Neuronal stem cell (in vitro differentiated cells): ENCODE data around the gene ZDHHC3.

Experiments used
- DNase-seq: peaks from one replicate; pipeline ENCODE4 v3.0.0-alpha.2; 2013; ENCODE audit warnings: low spot score
- H2AFZ ChIP-seq: one replicate; pipeline ENCODE4 v1.6.1; 2013; ENCODE audit warnings: mild to moderate bottlenecking, low read length, inconsistent platforms
- H2AK5ac ChIP-seq: 2 replicates; pipeline ENCODE4 v1.6.1; 2013; ENCODE audit warnings: low read depth, mild to moderate bottlenecking, inconsistent platforms, low read length, moderate library complexity, mixed read lengths
- H2BK120ac ChIP-seq: 2 replicates; pipeline ENCODE4 v1.6.1; 2013; ENCODE audit warnings: low read depth, mild to moderate bottlenecking, inconsistent platforms, low read length, moderate library complexity, mixed read lengths
- H2BK12ac ChIP-seq: one replicate; pipeline ENCODE4 v1.6.1; 2013; ENCODE audit warnings: low read length, inconsistent platforms
- H2BK15ac ChIP-seq: 2 replicates; pipeline ENCODE4 v1.6.1; 2013; ENCODE audit warnings: mild to moderate bottlenecking, low read length, inconsistent platforms, mixed read lengths
- H2BK5ac ChIP-seq: one replicate; pipeline ENCODE4 v1.6.1; 2013; ENCODE audit warnings: inconsistent platforms, mild to moderate bottlenecking, low read length, moderate library complexity
- H3K14ac ChIP-seq: one replicate; pipeline ENCODE4 v1.6.1; 2013; ENCODE audit warnings: low read length, inconsistent platforms
- H3K18ac ChIP-seq: 2 replicates; pipeline ENCODE4 v1.6.1; 2013; ENCODE audit warnings: low read length, inconsistent platforms
- H3K23ac ChIP-seq: 2 replicates; pipeline ENCODE4 v1.6.1; 2013; ENCODE audit warnings: low read depth, mild to moderate bottlenecking, mixed read lengths, low read length, inconsistent platforms; ENCODE audit not compliant: poor library complexity
- H3K27ac ChIP-seq: replicated peaks from 3 replicates; pipeline ENCODE4 v1.5.1; 2013; ENCODE audit warnings: low read length, inconsistent platforms
- H3K27me3 ChIP-seq, 3 experiments: 2 replicates each; pipeline ENCODE4 v1.6.1; 2013; ENCODE audit warnings: low read length in 3 of 3, mild to moderate bottlenecking in 2 of 3, inconsistent platforms in 1 of 3, low read depth in 1 of 3, mixed read lengths in 1 of 3, moderate library complexity in 1 of 3; ENCODE audit not compliant: control insufficient read depth in 3 of 3, insufficient read depth in 3 of 3
- H3K36me3 ChIP-seq, 2 donors: replicated peaks in 1 of 2; 2 replicates each; pipeline ENCODE4 v1.6.1; 2013; ENCODE audit warnings: low read length in 2 of 2; ENCODE audit not compliant: control insufficient read depth in 2 of 2, insufficient read depth in 2 of 2
- H3K4ac ChIP-seq: 2 replicates; pipeline ENCODE4 v1.6.1; 2013; ENCODE audit warnings: inconsistent platforms, mild to moderate bottlenecking, low read length, moderate library complexity
- H3K4me1 ChIP-seq, 2 donors: 1 replicate in 1 of 2; 2 replicates in 1 of 2; pipeline ENCODE4 v1.6.1; 2013; ENCODE audit warnings: low read length in 2 of 2, low read depth in 1 of 2; ENCODE audit not compliant: control insufficient read depth in 2 of 2, insufficient read depth in 1 of 2
- H3K4me2 ChIP-seq: one replicate; pipeline ENCODE4 v1.6.1; 2013; ENCODE audit warnings: mild to moderate bottlenecking, low read length, inconsistent platforms; ENCODE audit not compliant: insufficient read depth, poor library complexity, severe bottlenecking
- H3K4me3 ChIP-seq, 2 donors: 2 replicates each; pipeline ENCODE4 v1.5.1; 2013; ENCODE audit warnings: low read length in 2 of 2, mild to moderate bottlenecking in 2 of 2, inconsistent platforms in 1 of 2, moderate library complexity in 1 of 2
- H3K79me1 ChIP-seq: one replicate; pipeline ENCODE4 v1.6.1; 2013; ENCODE audit warnings: low read depth, mild to moderate bottlenecking, inconsistent platforms, low read length, moderate library complexity
- H3K9ac ChIP-seq: one replicate; pipeline ENCODE4 v1.6.1; 2013; ENCODE audit warnings: mild to moderate bottlenecking, low read depth, low read length, inconsistent platforms; ENCODE audit not compliant: poor library complexity
- H3K9me3 ChIP-seq, 2 donors: replicated peaks in 1 of 2; 2 replicates each; pipeline versions ENCODE3 to v1.6.1; 2013; ENCODE audit warnings: low read length in 2 of 2, mild to moderate bottlenecking in 2 of 2, inconsistent platforms in 1 of 2, low read depth in 1 of 2, mixed read lengths in 1 of 2, moderate library complexity in 1 of 2; ENCODE audit not compliant: control insufficient read depth in 2 of 2, insufficient read depth in 1 of 2
- H4K8ac ChIP-seq: one replicate; pipeline ENCODE4 v1.6.1; 2013; ENCODE audit warnings: low read depth, mild to moderate bottlenecking, inconsistent platforms, low read length, moderate library complexity
- H4K91ac ChIP-seq: one replicate; pipeline ENCODE4 v1.6.1; 2013; ENCODE audit warnings: low read length, low read depth, mild to moderate bottlenecking, inconsistent platforms; ENCODE audit not compliant: poor library complexity
- WGBS, 2 donors: extraction: QIAGEN DNeasy Blood & Tissue Kit; methylation state at CpG; one replicate each; pipeline ENCODE4 v1.1.7; 2013; ENCODE audit warnings: missing lambda C conversion rate in 2 of 2, mixed read lengths in 1 of 2; ENCODE audit not compliant: insufficient read length in 2 of 2, insufficient replicate concordance in 1 of 2; ENCODE audit errors: extremely low coverage in 2 of 2; 5-methylcytosine and 5-hydroxymethylcytosine counted together

ZDHHC3 gene

DNA sequence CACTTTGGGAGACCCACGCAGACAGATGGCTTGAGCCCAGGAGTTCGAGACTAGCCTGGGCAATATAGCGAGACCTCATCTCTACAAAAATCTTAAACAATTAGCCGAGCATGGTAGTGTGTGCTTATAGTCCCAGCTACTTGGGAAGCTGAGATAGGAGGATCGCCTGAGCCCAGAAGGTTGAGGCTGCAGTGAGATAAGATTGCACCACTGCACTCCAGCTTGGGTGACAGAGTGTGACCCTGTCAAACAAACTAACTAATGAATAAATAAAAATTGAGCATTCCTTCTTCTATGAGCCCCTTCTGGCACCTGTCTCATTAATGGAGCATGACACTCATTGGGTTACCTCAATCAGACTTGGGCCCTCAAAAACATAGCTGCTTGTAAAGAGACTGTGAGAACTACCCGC, 7.5 kb downstream of the ZDHHC3 start:
- H3K4me1 ChIP-seq: no peaks in the 10 kb centered on the region
- H3K18ac ChIP-seq: no peak overlapping the region
- H4K8ac ChIP-seq: no peak overlapping the region
- WGBS, 2 donors: no CpG with 5 or more reads among the region's 6 CpGs
- no peak for DNase-seq
- no peak overlapping the region for H3K14ac ChIP-seq
- H3K27ac ChIP-seq: no peak overlapping the region
- no peak overlapping the region for H3K4me3 ChIP-seq
- H3K9me3 ChIP-seq: no peaks in the 10 kb centered on the region
- no peak overlapping the region for H4K91ac ChIP-seq
- no peak overlapping the region for H3K4ac ChIP-seq
- no peak overlapping the region for H3K23ac ChIP-seq
- H3K36me3 ChIP-seq: peaks cover 0 to 7% of the 10 kb centered on the region in 2 donors
- no peak overlapping the region for H3K9ac ChIP-seq
- H2BK120ac ChIP-seq: no peak overlapping the region
- no peak overlapping the region for H2BK5ac ChIP-seq
- no peaks in the 10 kb centered on the region for H3K79me1 ChIP-seq
- no peak overlapping the region for H2AFZ ChIP-seq
- no peak overlapping the region for H2AK5ac ChIP-seq
- H3K27me3 ChIP-seq: no peaks in the 10 kb centered on the region
- H2BK15ac ChIP-seq: no peak overlapping the region
- H2BK12ac ChIP-seq: no peak overlapping the region
- no peak overlapping the region for H3K4me2 ChIP-seq

DNA sequence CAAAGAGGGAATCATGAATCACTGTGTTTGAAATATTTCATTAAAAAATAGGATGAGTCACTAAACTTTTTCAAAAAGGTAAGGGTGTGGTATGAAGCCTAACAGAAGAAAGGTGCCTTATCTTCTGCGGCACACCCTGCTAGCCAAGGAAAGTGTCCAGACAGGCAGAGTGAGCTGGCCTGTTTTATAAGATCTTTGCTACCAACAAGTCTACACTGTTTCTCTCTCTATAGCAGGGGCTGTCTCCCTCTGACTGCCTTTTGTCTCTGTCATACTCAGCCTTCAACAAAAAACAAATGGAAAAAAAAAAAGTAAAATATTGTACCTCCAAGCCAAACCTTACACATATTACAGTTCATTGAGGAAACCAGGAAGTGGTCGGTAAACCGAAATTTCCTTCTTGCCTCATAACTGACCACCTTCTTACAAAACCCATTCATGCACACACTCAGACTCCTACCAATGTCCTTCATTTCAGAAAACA, 9.1 kb downstream of the ZDHHC3 start:
- H3K4me2 ChIP-seq: no peak overlapping the region
- no CpG with 5 or more reads among the region's 3 CpGs for WGBS, 2 donors
- H3K4me1 ChIP-seq: no peaks in the 10 kb centered on the region
- H3K23ac ChIP-seq: no peak overlapping the region
- no peak overlapping the region for H3K9ac ChIP-seq
- H2BK5ac ChIP-seq: no peak overlapping the region
- no peak overlapping the region for H2BK12ac ChIP-seq
- no peak overlapping the region for H3K18ac ChIP-seq
- no peak overlapping the region for H2BK15ac ChIP-seq
- H4K8ac ChIP-seq: no peak overlapping the region
- H3K36me3 ChIP-seq: no peaks in the 10 kb centered on the region
- no peaks in the 10 kb centered on the region for H3K79me1 ChIP-seq
- H4K91ac ChIP-seq: no peak overlapping the region
- H3K9me3 ChIP-seq: no peaks in the 10 kb centered on the region
- H3K4me3 ChIP-seq: no peak overlapping the region
- no peak overlapping the region for H2AK5ac ChIP-seq
- H3K27ac ChIP-seq: no peak overlapping the region
- H3K14ac ChIP-seq: no peak overlapping the region
- no peak for DNase-seq
- no peak overlapping the region for H2AFZ ChIP-seq
- H2BK120ac ChIP-seq: no peak overlapping the region
- no peak overlapping the region for H3K4ac ChIP-seq
- no peaks in the 10 kb centered on the region for H3K27me3 ChIP-seq

DNA sequence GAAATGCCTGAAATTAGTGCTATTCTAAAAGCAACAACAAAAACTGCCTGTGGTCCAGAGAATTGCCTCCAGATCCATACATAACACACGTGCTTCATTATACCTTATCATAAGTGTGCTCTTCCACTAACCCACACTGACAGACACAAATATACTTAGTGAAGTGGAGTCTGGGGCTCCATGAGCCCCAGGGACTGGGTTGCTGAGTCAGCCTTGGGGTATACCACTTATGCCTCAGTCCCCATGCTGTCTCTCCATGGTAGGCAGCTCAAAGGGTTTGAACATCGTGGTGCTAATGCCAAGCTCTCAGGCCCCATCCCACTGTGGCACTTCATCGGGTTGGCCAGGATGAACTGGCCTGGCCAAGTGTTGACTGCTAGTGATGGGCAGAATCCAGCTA, 10.8 kb downstream of the ZDHHC3 start:
- Histone ChIP-seq H3K4me3 (no peak overlapping the region), H3K27me3 (no peaks in the 10 kb centered on the region), H3K27ac (no peak overlapping the region), H2BK15ac (no peak overlapping the region), H2AK5ac (no peak overlapping the region), H4K8ac (no peak overlapping the region), H3K9me3 (no peaks in the 10 kb centered on the region), H3K23ac (no peak overlapping the region), H3K4me1 (no peaks in the 10 kb centered on the region), H3K4ac (no peak overlapping the region), H3K14ac (no peak overlapping the region), H2BK5ac (no peak overlapping the region), H3K4me2 (no peak overlapping the region), H2AFZ (no peak overlapping the region), H3K9ac (no peak overlapping the region), H2BK120ac (no peak overlapping the region), H2BK12ac (no peak overlapping the region), H4K91ac (no peak overlapping the region), H3K36me3 (no peaks in the 10 kb centered on the region), H3K79me1 (no peaks in the 10 kb centered on the region), H3K18ac (no peak overlapping the region)
- no CpG with 5 or more reads among the region's 3 CpGs for WGBS, 2 donors
- DNase-seq: no peak

DNA sequence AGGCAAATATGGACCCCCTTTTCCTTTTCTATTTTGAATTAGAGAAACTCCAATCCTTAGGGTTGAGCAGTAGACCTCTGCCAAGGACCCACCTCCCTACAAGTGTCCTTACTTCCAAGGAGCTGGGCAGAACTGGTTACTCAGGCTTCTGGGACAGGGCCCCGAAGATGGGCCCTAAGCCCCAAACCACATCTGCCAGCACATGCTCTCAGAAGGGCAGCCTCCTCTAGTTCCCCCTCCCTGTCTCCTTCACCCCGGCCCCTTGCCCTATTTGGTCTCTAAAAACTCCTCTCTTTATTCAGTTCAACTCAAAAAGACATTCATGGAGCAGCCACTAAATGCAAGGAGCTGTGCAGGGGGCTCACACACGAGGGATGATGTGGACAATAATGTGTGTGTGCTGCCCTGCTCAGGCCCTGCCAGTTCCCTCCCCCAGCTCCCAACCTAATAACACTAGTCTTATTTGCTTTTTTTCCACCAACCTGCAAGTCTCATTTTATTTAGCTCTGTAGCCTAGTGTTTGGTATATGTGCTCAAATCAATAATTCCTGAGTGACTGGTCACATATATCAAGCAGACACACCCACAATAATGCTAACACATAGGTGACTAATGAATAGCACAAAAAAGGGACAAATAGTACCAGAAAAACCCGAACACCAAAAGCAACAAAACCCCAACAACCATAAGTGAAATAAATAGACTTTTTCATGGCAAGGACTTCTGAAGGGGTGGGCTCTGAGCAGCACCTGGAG, 12.2 kb downstream of the ZDHHC3 start:
- H4K91ac ChIP-seq: no peak overlapping the region
- no peak overlapping the region for H2BK120ac ChIP-seq
- no peaks in the 10 kb centered on the region for H3K79me1 ChIP-seq
- no peak overlapping the region for H2AK5ac ChIP-seq
- no peak overlapping the region for H3K18ac ChIP-seq
- H4K8ac ChIP-seq: no peak overlapping the region
- H3K4me3 ChIP-seq: no peak overlapping the region
- no peak overlapping the region for H2BK15ac ChIP-seq
- no CpG with 5 or more reads among the region's 4 CpGs for WGBS, 2 donors
- H3K9me3 ChIP-seq: no peaks in the 10 kb centered on the region
- H3K9ac ChIP-seq: no peak overlapping the region
- H3K27me3 ChIP-seq: no peaks in the 10 kb centered on the region
- peaks cover 3 to 8% of the 10 kb centered on the region in 2 donors for H3K36me3 ChIP-seq
- no peak overlapping the region for H2BK12ac ChIP-seq
- H3K4ac ChIP-seq: no peak overlapping the region
- H2BK5ac ChIP-seq: no peak overlapping the region
- H3K4me1 ChIP-seq: no peaks in the 10 kb centered on the region
- H3K14ac ChIP-seq: no peak overlapping the region
- H3K27ac ChIP-seq: no peak overlapping the region
- no peak for DNase-seq
- no peak overlapping the region for H3K23ac ChIP-seq
- no peak overlapping the region for H2AFZ ChIP-seq
- no peak overlapping the region for H3K4me2 ChIP-seq
